Karpas-422 (cell line): ENCODE measurements around the gene PREX1. TPM values are rescaled to one million over a fixed set of nuclear protein-coding genes. Genes with fewer than 3 reads are reported as not detected.
"Not testable (repeated sequence)": the region's sequence is repeated elsewhere in the genome, so short reads cannot be mapped to it uniquely, and the experiment has no call there.

Experiments used
- DNase-seq: peaks from one replicate; pipeline ENCODE4 v3.0.0-alpha.2; 2015
- H2AFZ ChIP-seq: fragments of 200-600 bp; sonication (generic); 2 replicates; pipeline ENCODE4 v1.6.1; 2014; ENCODE audit warnings: antibody characterized with exemption, low read length, mixed read lengths
- H3K27ac ChIP-seq: fragments of 200-600 bp; sonication (generic); 2 replicates; pipeline ENCODE4 v1.5.1; 2014; ENCODE audit warnings: mild to moderate bottlenecking, low read length, moderate library complexity
- H3K27me3 ChIP-seq: fragments of 200-600 bp; sonication (generic); 2 replicates; pipeline ENCODE4 v1.6.1; 2014; ENCODE audit warnings: low read length, mixed read lengths
- H3K36me3 ChIP-seq: fragments of 200-600 bp; sonication (generic); 2 replicates; pipeline ENCODE4 v1.6.1; 2014; ENCODE audit warnings: low read length, mixed read lengths; ENCODE audit not compliant: insufficient read depth
- H3K4me1 ChIP-seq: fragments of 200-600 bp; sonication (generic); 2 replicates; pipeline ENCODE4 v1.6.1; 2014; ENCODE audit warnings: mild to moderate bottlenecking, low read length, mixed read lengths
- H3K4me2 ChIP-seq: fragments of 200-600 bp; sonication (generic); 2 replicates; pipeline ENCODE4 v1.6.1; 2014; ENCODE audit warnings: low read length, low read depth, mild to moderate bottlenecking; ENCODE audit not compliant: poor library complexity, severe bottlenecking
- H3K4me3 ChIP-seq: fragments of 200-600 bp; sonication (generic); 2 replicates; pipeline ENCODE4 v1.5.1; 2014; ENCODE audit warnings: mild to moderate bottlenecking, antibody characterized with exemption, low read length, mixed read lengths
- H3K79me2 ChIP-seq: fragments of 200-600 bp; sonication (generic); 2 replicates; pipeline ENCODE4 v1.6.1; 2014; ENCODE audit warnings: mild to moderate bottlenecking, low read length, mixed read lengths
- H3K9ac ChIP-seq: fragments of 200-600 bp; sonication (generic); 2 replicates; pipeline ENCODE4 v1.6.0; 2014; ENCODE audit warnings: low read length
- H3K9me2 ChIP-seq: fragments of 200-600 bp; sonication (generic), shearing (Covaris generic); replicated peaks from 2 replicates; pipeline ENCODE4 v1.6.0; 2014; ENCODE audit warnings: mild to moderate bottlenecking, low read length, moderate library complexity; ENCODE audit not compliant: insufficient read depth
- H3K9me3 ChIP-seq: fragments of 300-700, 200-600 bp; sonication (generic); 2 replicates; pipeline ENCODE4 v1.6.1; 2014; ENCODE audit warnings: low read length, mixed read lengths
- H4K20me1 ChIP-seq: fragments of 200-600 bp; sonication (generic); 2 replicates; pipeline ENCODE4 v1.6.1; 2014; ENCODE audit warnings: mild to moderate bottlenecking, antibody characterized with exemption, low read length, low read depth; ENCODE audit not compliant: insufficient read depth
- total RNA-seq: library from RNA; depleted of rRNA; stranded (reverse); fragments of >200 nt; shearing (Covaris generic); gene quantifications from 2 replicates; pipeline ENCODE4 v1.2.3, GENCODE V29; 2014; ENCODE audit warnings: low replicate concordance

Gene PREX1
- total RNA-seq, 1 experiment from 2014 or later: not detected

DNA sequence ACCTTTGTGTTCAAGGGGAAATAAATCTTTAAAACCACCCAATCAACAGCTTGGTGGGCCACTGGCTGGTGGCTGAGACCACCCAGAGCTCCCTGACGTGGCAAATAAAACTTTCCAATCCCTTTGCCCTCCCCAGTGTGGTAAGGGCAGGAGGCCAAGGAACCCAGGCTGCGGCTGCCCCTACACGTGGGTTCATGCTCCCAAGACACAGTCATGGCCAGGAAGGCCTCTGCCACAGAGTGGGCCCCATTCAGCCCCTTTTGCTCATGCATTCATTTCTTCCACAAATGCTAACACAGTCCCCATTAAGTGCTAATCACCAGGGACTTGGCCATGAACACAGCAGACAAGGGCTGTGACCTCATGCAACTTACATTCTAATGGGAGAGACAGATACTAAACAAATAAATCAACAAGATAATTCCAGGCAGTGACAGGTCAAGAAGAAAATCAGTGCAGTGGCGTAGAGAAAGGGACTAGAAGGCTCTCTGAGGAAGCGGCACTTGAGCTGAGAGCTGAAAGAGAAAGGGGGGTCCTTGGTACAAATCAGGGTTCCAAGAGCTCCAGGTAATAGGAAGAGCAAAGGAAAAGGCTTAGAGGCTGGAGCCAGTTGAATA, 13.8 kb downstream of the PREX1 start:
- H2AFZ ChIP-seq: no peak overlapping the region
- no peaks in the 10 kb centered on the region for H3K9me3 ChIP-seq
- H3K36me3 ChIP-seq: no peaks in the 10 kb centered on the region
- no peaks in the 10 kb centered on the region for H3K27me3 ChIP-seq
- no peaks in the 10 kb centered on the region for H3K4me1 ChIP-seq
- no peaks in the 10 kb centered on the region for H3K9me2 ChIP-seq
- no peaks in the 10 kb centered on the region for H3K79me2 ChIP-seq
- H4K20me1 ChIP-seq: no peaks in the 10 kb centered on the region
- no peak overlapping the region for H3K27ac ChIP-seq
- H3K4me3 ChIP-seq: no peak overlapping the region
- H3K4me2 ChIP-seq: no peak overlapping the region
- H3K9ac ChIP-seq: no peak overlapping the region
- DNase-seq: no peak

DNA sequence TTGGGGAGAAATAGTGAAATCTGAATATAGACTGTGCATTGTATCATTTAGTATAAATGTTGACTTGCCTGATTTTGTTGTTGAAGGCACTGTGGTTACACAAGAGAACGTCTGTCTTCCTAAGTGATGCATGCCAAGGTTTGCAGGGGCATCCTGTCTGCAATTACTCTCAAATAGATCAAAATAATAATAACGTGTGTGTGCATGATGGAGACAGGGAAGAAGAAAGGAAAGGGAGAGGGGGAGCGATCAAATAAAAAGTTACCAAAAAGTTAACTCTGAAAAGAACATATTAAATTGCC, 14.4 kb downstream of the PREX1 start:
- Histone ChIP-seq H3K9me2 (no peaks in the 10 kb centered on the region), H3K4me1 (no peaks in the 10 kb centered on the region), H3K9ac (no peak overlapping the region), H3K27ac (no peak overlapping the region), H3K9me3 (no peaks in the 10 kb centered on the region), H3K79me2 (no peaks in the 10 kb centered on the region), H3K4me2 (no peak overlapping the region), H3K4me3 (no peak overlapping the region), H3K27me3 (no peaks in the 10 kb centered on the region), H4K20me1 (no peaks in the 10 kb centered on the region), H2AFZ (no peak overlapping the region), H3K36me3 (no peaks in the 10 kb centered on the region)
- no peak for DNase-seq

DNA sequence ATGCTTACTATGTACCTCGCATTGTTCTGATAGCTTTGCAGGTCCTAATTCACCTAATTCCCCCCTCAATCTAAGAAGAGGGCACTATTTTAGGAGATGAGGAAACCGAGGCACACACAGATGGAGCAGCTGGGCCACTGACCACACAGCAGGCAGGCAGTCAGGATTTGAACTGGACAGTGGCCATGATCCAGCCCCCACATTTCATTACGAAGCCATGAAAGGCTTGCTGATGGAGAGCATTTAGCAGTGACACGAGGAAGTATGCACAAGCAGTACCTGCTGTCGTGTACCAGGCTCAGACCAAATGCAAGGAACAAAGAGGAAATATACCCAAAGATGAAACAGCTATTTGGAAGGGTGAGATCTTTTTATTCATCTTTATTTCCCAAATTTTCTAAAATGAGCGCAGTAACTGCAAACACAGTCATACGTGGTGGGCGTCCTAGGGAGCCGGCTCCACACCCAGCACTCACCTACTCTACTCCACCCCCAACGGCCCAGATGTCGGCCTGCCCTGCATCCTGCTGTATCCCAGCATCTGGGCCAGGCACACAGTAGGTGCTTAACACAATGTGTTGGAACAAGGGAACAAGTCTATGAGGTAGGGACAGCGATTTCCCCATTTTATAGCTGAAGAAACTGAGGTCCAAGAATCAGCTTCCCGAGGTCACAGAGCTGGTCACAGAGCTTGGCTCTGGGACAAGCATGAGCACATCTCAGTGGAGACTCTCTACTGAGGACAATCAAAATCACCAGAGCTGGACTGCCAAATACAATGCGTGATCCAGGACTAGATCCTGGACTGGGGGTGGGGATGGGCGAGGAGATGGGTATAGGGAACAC, 15.0 kb downstream of the PREX1 start:
- no peaks in the 10 kb centered on the region for H3K27me3 ChIP-seq
- no peak overlapping the region for H3K9ac ChIP-seq
- H3K36me3 ChIP-seq: no peaks in the 10 kb centered on the region
- no peak overlapping the region for H2AFZ ChIP-seq
- no peaks in the 10 kb centered on the region for H3K79me2 ChIP-seq
- no peak overlapping the region for H3K4me2 ChIP-seq
- H3K9me2 ChIP-seq: no peaks in the 10 kb centered on the region
- H4K20me1 ChIP-seq: no peaks in the 10 kb centered on the region
- no peak overlapping the region for H3K4me3 ChIP-seq
- H3K9me3 ChIP-seq: no peaks in the 10 kb centered on the region
- H3K4me1 ChIP-seq: no peaks in the 10 kb centered on the region
- no peak for DNase-seq
- no peak overlapping the region for H3K27ac ChIP-seq

DNA sequence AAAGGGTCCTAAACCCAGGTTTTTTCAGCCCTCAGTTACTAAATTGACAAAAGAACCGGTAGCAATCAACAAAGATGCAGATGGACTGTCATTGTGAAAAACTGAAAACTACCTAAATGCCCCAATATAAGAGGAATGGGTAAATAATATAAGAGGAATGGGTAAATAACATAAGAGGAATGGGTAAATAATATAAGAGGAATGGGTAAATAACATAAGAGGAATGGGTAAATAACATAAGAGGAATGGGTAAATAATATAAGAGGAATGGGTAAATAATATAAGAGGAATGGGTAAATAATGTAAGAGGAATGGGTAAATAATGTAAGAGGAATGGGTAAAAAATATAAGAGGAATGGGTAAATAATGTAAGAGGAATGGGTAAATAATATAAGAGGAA, 15.7 kb downstream of the PREX1 start:
- not testable (repeated sequence) for H2AFZ ChIP-seq, H3K4me1 ChIP-seq, H3K4me3 ChIP-seq, H3K27me3 ChIP-seq, H3K4me2 ChIP-seq, H4K20me1 ChIP-seq, DNase-seq, H3K9me3 ChIP-seq, H3K36me3 ChIP-seq, H3K27ac ChIP-seq, H3K79me2 ChIP-seq, H3K9ac ChIP-seq, H3K9me2 ChIP-seq

DNA sequence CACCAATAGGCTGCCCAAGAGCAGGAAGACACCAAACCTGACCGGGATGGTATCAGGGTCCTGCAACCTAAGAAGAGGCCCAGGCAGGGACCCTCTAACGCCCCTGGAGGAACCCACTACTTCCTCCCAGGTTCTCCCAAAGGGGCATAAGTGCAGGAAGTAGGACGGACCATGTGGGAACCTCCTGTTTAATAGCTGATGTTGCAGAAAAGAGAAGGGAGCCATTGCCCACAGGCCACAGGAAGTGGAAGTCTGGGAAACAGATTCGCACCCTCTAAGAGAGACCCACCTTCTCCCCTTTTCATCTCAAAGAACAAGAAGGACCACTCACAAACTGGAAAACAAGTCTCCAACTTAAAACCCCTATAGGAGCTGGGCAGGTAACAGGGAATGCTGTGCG, 18.1 kb downstream of the PREX1 start:
- no peak overlapping the region for H3K27ac ChIP-seq
- H3K9me2 ChIP-seq: no peaks in the 10 kb centered on the region
- no peaks in the 10 kb centered on the region for H3K36me3 ChIP-seq
- H3K79me2 ChIP-seq: no peaks in the 10 kb centered on the region
- H3K27me3 ChIP-seq: no peaks in the 10 kb centered on the region
- H3K4me3 ChIP-seq: no peak overlapping the region
- no peak overlapping the region for H3K9ac ChIP-seq
- no peak for DNase-seq
- H3K4me1 ChIP-seq: no peaks in the 10 kb centered on the region
- no peak overlapping the region for H2AFZ ChIP-seq
- H4K20me1 ChIP-seq: no peaks in the 10 kb centered on the region
- H3K9me3 ChIP-seq: no peaks in the 10 kb centered on the region
- no peak overlapping the region for H3K4me2 ChIP-seq

DNA sequence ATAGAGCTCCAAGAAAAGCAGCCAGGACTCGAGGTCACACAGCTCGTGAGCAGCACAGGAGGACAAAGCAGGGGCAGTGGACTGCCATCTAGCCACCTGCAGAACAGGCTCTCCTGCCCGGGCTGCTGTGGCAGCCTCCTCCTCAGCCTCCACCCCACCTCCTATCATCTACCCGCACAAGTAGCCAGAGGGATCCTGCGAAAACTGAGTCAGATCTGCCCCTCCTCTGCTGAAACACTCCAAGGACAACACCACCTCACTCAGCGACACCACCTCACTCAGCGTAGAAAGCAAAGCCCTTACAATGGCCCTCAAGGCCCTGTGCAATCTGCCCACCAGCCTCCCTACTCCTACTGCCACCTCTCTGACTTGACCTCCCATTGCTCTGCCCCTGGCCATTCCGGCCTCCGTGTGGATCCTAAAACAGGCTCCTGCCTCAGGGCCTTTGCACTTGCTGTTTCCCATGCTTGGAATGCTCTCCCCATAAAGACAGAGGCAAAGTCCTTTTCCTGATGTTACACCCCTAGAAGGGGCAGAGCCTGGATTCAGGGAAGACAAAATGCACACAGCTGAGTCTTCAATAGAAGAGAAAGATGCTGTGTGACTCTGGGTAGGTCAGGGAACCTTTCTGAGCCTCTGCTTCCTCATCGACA, 19.3 kb downstream of the PREX1 start:
- no peak overlapping the region for H3K4me3 ChIP-seq
- no peaks in the 10 kb centered on the region for H4K20me1 ChIP-seq
- no peaks in the 10 kb centered on the region for H3K79me2 ChIP-seq
- H3K36me3 ChIP-seq: no peaks in the 10 kb centered on the region
- no peaks in the 10 kb centered on the region for H3K9me2 ChIP-seq
- no peak overlapping the region for H2AFZ ChIP-seq
- no peaks in the 10 kb centered on the region; the same call in 1 of the 2 replicates for H3K4me1 ChIP-seq
- H3K27me3 ChIP-seq: no peaks in the 10 kb centered on the region
- H3K9ac ChIP-seq: no peak overlapping the region
- no peaks in the 10 kb centered on the region for H3K9me3 ChIP-seq
- no peak overlapping the region for H3K27ac ChIP-seq
- DNase-seq: no peak
- H3K4me2 ChIP-seq: no peak overlapping the region

DNA sequence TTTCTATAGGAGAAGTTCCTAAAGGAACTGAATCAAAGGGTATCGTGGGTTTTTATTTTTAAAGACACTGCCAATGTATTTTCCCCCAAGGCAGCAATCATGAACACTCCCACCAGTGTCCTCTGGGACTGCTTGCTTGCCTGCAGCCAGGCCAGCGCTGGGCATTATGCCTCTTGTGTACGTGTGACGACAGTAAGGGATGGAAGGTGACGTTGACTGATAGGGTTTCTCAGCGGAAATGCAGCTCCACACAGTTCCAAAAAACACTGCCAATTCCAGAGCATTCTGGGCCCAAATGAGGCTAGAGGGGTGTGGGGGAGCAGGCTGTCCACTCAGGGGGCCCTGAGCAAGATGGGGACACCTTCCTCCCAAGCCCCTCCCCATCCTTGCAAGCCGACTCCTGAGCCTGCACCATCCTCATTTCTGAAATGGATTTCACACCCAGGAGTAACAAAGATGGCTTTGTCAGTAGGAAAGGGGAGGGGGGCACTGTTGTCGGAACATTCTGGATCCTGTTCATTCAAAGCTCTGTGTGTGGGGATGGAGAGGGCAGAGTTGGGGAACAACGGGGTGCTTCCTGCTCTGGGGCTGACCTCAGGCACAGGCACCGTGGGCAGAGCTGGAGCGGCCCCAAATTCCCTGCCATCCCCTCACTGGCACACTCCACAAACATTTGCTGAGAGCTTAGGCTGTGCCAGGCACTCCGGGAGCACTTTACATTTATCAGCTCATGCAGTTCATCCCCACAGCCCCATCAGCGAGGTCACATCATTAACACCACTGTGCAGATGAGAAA, 20.0 kb downstream of the PREX1 start:
- Histone ChIP-seq H3K9me2 (no peaks in the 10 kb centered on the region), H3K36me3 (no peaks in the 10 kb centered on the region), H3K27ac (no peak overlapping the region), H3K27me3 (no peaks in the 10 kb centered on the region), H3K4me3 (no peak overlapping the region), H3K4me1 (peaks cover 5% of the 10 kb centered on the region), H4K20me1 (no peaks in the 10 kb centered on the region), H2AFZ (no peak overlapping the region), H3K9me3 (no peaks in the 10 kb centered on the region), H3K79me2 (no peaks in the 10 kb centered on the region), H3K4me2 (no peak overlapping the region), H3K9ac (no peak overlapping the region)
- no peak for DNase-seq

DNA sequence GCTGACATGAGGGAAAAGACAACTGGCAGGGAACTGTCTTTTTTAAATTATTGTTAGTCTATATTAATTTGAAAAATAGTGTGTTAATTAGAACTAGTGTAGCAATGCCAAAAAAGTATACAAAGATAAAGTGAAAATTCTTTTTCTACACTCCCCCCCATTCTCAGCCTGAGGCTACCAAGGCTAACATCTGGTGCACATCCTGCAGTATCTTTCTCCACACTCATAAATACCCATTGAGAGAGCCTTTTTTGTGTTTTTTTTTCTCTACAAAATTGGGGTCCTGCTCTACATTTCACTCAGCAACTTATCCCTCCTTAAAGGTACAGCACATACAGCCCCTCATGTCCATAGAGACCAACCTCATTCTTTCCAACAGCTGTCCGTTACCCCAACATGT, 20.7 kb downstream of the PREX1 start:
- no peak overlapping the region for H3K4me3 ChIP-seq
- no peak overlapping the region for H2AFZ ChIP-seq
- H3K4me1 ChIP-seq: peaks cover 5% of the 10 kb centered on the region
- no peaks in the 10 kb centered on the region for H3K79me2 ChIP-seq
- H3K27ac ChIP-seq: no peak overlapping the region
- H3K9ac ChIP-seq: no peak overlapping the region
- H3K36me3 ChIP-seq: no peaks in the 10 kb centered on the region
- no peaks in the 10 kb centered on the region for H4K20me1 ChIP-seq
- H3K27me3 ChIP-seq: no peaks in the 10 kb centered on the region
- no peaks in the 10 kb centered on the region for H3K9me3 ChIP-seq
- H3K4me2 ChIP-seq: no peak overlapping the region
- DNase-seq: no peak
- no peaks in the 10 kb centered on the region for H3K9me2 ChIP-seq
